Heart left ventricle (tissue), 13 donors: ENCODE measurements around the gene OBP2A.

Experiments used
- POLR2A ChIP-seq, 2 donors: fragments of 450-650 bp; IDR thresholded peaks; one replicate each; pipeline ENCODE4 v1.6.1; 2017; ENCODE audit warnings: antibody characterized with exemption in 2 of 2, mild to moderate bottlenecking in 2 of 2, moderate library complexity in 2 of 2
- TF ChIP-seq, protein P1 (sequence below), 12 donors: fragments of 200-600 bp; sonication (generic) in 4 of 12; IDR thresholded peaks; one replicate each; pipeline versions ENCODE4 v1.5.0 to v1.8.0; 2018 to 2022; ENCODE audit warnings: antibody characterized with exemption in 12 of 12, mild to moderate bottlenecking in 5 of 12
- donor health status: ischemic (EF 13 %, LVEDD 7.1; RV severe dilation, severe dysfunction).
- donor health status: DM: no; HTN: yes; CAD: no.
- donor health status: DM: no; HTN: no; CAD: no.
- donor health status: ischemic (EF 25% LVEDD 6.9; RV normal size, moderate dysfunction).
- donor health status: ischemic (EF 25% LVEDD 5.7; RV mildly dilated, moderate dysfunction).
- donor health status: ischemic (EF 35%, LVEDD 5.7; RV mildly dilated, moderate dysfunction).
- donor health status: nonischemic (EF 11% LVEDD 7.7; RV severe dilation, severe dysfunction).
- donor health status: DM: yes; HTN: yes; CAD: no.
- donor health status: PGD.
- donor health status: ischemic (EF 29% LVEDD 5.4; RV normal size, mild dysfunction).
- donor health status: nonischemic (EF 23%, LVEDD 6.1; RV moderate dilation, normal function).

DNA sequence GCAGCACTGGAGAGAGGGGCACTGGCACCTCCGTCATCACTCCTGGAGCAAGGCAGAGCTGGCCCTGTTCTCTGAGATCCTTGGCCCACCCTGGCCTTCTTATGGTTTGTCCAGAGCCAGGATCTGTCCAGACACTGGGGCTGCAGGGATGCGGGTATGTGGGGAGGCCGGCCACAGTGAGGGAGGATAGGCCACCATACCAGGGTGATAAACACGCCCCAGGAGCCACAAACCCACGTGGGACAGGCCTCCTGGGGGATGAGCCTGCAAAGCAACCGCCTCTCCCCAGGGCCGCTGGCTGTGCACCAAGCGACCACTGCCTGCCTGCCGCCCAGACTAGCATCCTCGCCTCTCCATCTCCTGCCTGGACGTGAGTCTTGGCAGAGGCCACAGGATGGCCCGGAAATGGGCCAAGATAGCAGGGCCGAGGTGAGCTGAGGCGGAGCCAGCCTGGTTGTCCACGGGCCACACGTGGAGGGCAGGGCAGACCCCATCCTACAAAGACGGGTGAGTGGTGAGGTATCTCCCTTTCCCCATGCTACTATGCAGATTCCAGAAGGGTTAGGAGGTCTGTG, 4.5 kb downstream of the OBP2A start:
- TF ChIP-seq, protein P1, sequence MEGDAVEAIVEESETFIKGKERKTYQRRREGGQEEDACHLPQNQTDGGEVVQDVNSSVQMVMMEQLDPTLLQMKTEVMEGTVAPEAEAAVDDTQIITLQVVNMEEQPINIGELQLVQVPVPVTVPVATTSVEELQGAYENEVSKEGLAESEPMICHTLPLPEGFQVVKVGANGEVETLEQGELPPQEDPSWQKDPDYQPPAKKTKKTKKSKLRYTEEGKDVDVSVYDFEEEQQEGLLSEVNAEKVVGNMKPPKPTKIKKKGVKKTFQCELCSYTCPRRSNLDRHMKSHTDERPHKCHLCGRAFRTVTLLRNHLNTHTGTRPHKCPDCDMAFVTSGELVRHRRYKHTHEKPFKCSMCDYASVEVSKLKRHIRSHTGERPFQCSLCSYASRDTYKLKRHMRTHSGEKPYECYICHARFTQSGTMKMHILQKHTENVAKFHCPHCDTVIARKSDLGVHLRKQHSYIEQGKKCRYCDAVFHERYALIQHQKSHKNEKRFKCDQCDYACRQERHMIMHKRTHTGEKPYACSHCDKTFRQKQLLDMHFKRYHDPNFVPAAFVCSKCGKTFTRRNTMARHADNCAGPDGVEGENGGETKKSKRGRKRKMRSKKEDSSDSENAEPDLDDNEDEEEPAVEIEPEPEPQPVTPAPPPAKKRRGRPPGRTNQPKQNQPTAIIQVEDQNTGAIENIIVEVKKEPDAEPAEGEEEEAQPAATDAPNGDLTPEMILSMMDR (IDR thresholded peaks at IDR 0.05) = no peak
- no peak for TF ChIP-seq POLR2A (IDR thresholded peaks at IDR 0.05)
